ENCODE results near the gene CWH43. TPM values are rescaled to one million over a fixed set of nuclear protein-coding genes. Genes with fewer than 3 reads are reported as not detected.

The CWH43 gene
- 2.2 and 3.0 TPM in 2 replicates for total RNA-seq (2014; rRNA removed)
- percentile 28 among the genes with signal in this experiment for Bru-seq, nascent RNA
- percentile 19 among the genes with signal in this experiment for BruChase-seq, experiment 1, labeled RNA remaining after a 6-hour chase
- BruChase-seq, experiment 2, labeled RNA remaining after a 2-hour chase, result percentile 21 among the genes with signal in this experiment
- long read RNA-seq, partial matches to known transcripts, result 0 of 11 reads
- long read RNA-seq, other reads (novel, unspliced or antisense), result 8 of 11 reads

GRCh38 chr4:48985976-48986653, at the start of gene CWH43:
TSS of gene CWH43 (plus strand) at chr4:48986275. CDS start at chr4:48986430, 155 bp downstream.
- H2AFZ ChIP-seq (ENCODE audit: low read length), result peak within 1 kb of the TSS; percentile 91
- ChIA-PET CTCF (no interaction called here), POLR2A (ENCODE audit: unreplicated experiment) (no interaction called here)
- H3K27ac ChIP-seq (ENCODE audit: low read length), result no peak within 1 kb of the TSS
- H3K4me3 ChIP-seq (ENCODE audit: low read length), result peak within 1 kb of the TSS; percentile 77
- ATAC-seq (peak; percentile 83), DNase-seq (peak; percentile 61)
- no peaks in the 10 kb centered on the region for H3K9me3 ChIP-seq (ENCODE audit: low read length)
- no peaks in the 10 kb centered on the region for H3K79me2 ChIP-seq (ENCODE audit: low read length)
- intact Hi-C loops (cut with micrococcal nuclease), result no loop called here
- TF ChIP-seq, protein P1, sequence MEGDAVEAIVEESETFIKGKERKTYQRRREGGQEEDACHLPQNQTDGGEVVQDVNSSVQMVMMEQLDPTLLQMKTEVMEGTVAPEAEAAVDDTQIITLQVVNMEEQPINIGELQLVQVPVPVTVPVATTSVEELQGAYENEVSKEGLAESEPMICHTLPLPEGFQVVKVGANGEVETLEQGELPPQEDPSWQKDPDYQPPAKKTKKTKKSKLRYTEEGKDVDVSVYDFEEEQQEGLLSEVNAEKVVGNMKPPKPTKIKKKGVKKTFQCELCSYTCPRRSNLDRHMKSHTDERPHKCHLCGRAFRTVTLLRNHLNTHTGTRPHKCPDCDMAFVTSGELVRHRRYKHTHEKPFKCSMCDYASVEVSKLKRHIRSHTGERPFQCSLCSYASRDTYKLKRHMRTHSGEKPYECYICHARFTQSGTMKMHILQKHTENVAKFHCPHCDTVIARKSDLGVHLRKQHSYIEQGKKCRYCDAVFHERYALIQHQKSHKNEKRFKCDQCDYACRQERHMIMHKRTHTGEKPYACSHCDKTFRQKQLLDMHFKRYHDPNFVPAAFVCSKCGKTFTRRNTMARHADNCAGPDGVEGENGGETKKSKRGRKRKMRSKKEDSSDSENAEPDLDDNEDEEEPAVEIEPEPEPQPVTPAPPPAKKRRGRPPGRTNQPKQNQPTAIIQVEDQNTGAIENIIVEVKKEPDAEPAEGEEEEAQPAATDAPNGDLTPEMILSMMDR (conservative IDR thresholded peaks at IDR 0.05; ENCODE audit: low read depth, low read length), result peak; percentile 32; the same call in 1 of the 2 replicates
- TF ChIP-seq EZH2phosphoT487 (IDR thresholded peaks at IDR 0.05; ENCODE audit: borderline replicate concordance, low read length) (no peak), EZH2 (IDR thresholded peaks at IDR 0.05; ENCODE audit: low read length, unreplicated experiment) (no peak)
- H3K4me1 ChIP-seq (ENCODE audit: insufficient read depth, low read length), result peaks cover 12% of the 10 kb centered on the region
- H3K27me3 ChIP-seq (ENCODE audit: low read length), result no peaks in the 10 kb centered on the region
- H3K4me2 ChIP-seq (ENCODE audit: low read length), result peak within 1 kb of the TSS; percentile 87
- H3F3A ChIP-seq (ENCODE audit: low read length, unreplicated experiment), result no peaks in the 10 kb centered on the region
- H3K36me3 ChIP-seq (ENCODE audit: low read depth, low read length), result no peaks in the 10 kb centered on the region
- H3K9ac ChIP-seq (ENCODE audit: low read length), result peak within 1 kb of the TSS; percentile 63
- H4K20me1 ChIP-seq (ENCODE audit: low read length), result no peaks in the 10 kb centered on the region
- no TSS peak for BruUV-seq (replicated peaks)
- H3K9me2 ChIP-seq (replicated peaks; ENCODE audit: low read length), result no peaks in the 10 kb centered on the region

DNA sequence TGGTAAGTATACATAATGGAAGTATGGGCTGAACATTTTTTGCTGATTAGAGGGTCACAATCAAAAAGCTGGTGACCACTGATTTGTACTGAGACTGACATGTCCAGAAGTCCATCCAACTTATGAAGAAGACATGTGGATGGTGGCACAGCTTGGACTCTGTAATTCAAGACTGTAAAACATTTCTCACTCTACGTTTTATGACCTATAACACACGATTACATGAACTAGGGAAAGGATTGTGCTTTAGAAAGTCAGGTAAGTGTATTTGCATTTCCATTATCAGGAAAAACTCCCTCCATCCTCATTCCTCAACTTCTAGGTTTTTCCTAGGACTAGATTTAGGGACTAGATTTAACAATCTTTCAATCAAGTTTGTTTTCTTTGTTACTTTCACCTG, 49.0 kb upstream of the CWH43 start:
- Histone ChIP-seq H3K4me1 (ENCODE audit: insufficient read depth, low read length) (peaks cover 14% of the 10 kb centered on the region), H3K36me3 (ENCODE audit: low read depth, low read length) (no peaks in the 10 kb centered on the region; the same call in 1 of the 2 replicates), H3K27ac (ENCODE audit: low read length) (no peak overlapping the region), H3K9ac (ENCODE audit: low read length) (no peak overlapping the region), H4K20me1 (ENCODE audit: low read length) (no peaks in the 10 kb centered on the region), H3K27me3 (ENCODE audit: low read length) (no peaks in the 10 kb centered on the region), H3K9me3 (ENCODE audit: low read length) (no peaks in the 10 kb centered on the region), H3K9me2 (replicated peaks; ENCODE audit: low read length) (no peaks in the 10 kb centered on the region), H3F3A (ENCODE audit: low read length, unreplicated experiment) (no peaks in the 10 kb centered on the region), H3K79me2 (ENCODE audit: low read length) (no peaks in the 10 kb centered on the region), H2AFZ (ENCODE audit: low read length) (no peak overlapping the region), H3K4me2 (ENCODE audit: low read length) (no peak overlapping the region), H3K4me3 (ENCODE audit: low read length) (no peak overlapping the region)
- TF ChIP-seq EZH2phosphoT487 (IDR thresholded peaks at IDR 0.05; ENCODE audit: borderline replicate concordance, low read length), result no peak
- no peak for TF ChIP-seq EZH2 (IDR thresholded peaks at IDR 0.05; ENCODE audit: low read length, unreplicated experiment)
- TF ChIP-seq, protein P1 (conservative IDR thresholded peaks at IDR 0.05; ENCODE audit: low read depth, low read length), result no peak
- intact Hi-C loops (cut with micrococcal nuclease), result no loop called here
- BruUV-seq (replicated peaks), result no TSS peak
- POLR2A ChIA-PET (ENCODE audit: unreplicated experiment), result interaction anchor here (0.6 kb wide), 1 partner anchor 140 kb away, joined by 3 read pairs; no protein-coding TSS in a partner anchor
- CTCF ChIA-PET, result no interaction called here
- ATAC-seq (no peak), DNase-seq (no peak)

- Histone ChIP-seq H3K4me2 (ENCODE audit: low read length) (no peak overlapping the region), H3K4me1 (ENCODE audit: insufficient read depth, low read length) (peaks cover 22% of the 10 kb centered on the region), H2AFZ (ENCODE audit: low read length) (no peak overlapping the region), H3K27ac (ENCODE audit: low read length) (no peak overlapping the region), H3K9me3 (ENCODE audit: low read length) (no peaks in the 10 kb centered on the region), H3K4me3 (ENCODE audit: low read length) (no peak overlapping the region), H3K9ac (ENCODE audit: low read length) (no peak overlapping the region), H3K36me3 (ENCODE audit: low read depth, low read length) (no peaks in the 10 kb centered on the region; the same call in 1 of the 2 replicates), H3K27me3 (ENCODE audit: low read length) (no peaks in the 10 kb centered on the region), H3K9me2 (replicated peaks; ENCODE audit: low read length) (no peaks in the 10 kb centered on the region), H3F3A (ENCODE audit: low read length, unreplicated experiment) (no peaks in the 10 kb centered on the region), H3K79me2 (ENCODE audit: low read length) (no peaks in the 10 kb centered on the region), H4K20me1 (ENCODE audit: low read length) (no peaks in the 10 kb centered on the region)
- ChIA-PET POLR2A (ENCODE audit: unreplicated experiment) (no interaction called here), CTCF (no interaction called here)
- intact Hi-C loops (cut with micrococcal nuclease), result no loop called here
- no TSS peak for BruUV-seq (replicated peaks)
- no peak for ATAC-seq
- DNase-seq, result peak; percentile 16
- TF ChIP-seq, protein P1 (conservative IDR thresholded peaks at IDR 0.05; ENCODE audit: low read depth, low read length), result no peak
- no peak for TF ChIP-seq EZH2 (IDR thresholded peaks at IDR 0.05; ENCODE audit: low read length, unreplicated experiment)
- TF ChIP-seq EZH2phosphoT487 (IDR thresholded peaks at IDR 0.05; ENCODE audit: borderline replicate concordance, low read length), result no peak
Observed at GRCh38 chr4:48938831-48939230, 47.2 kb upstream of the CWH43 start.

Data from PC-3 (cell line).